ENCODE data around the gene NME7.

DNA sequence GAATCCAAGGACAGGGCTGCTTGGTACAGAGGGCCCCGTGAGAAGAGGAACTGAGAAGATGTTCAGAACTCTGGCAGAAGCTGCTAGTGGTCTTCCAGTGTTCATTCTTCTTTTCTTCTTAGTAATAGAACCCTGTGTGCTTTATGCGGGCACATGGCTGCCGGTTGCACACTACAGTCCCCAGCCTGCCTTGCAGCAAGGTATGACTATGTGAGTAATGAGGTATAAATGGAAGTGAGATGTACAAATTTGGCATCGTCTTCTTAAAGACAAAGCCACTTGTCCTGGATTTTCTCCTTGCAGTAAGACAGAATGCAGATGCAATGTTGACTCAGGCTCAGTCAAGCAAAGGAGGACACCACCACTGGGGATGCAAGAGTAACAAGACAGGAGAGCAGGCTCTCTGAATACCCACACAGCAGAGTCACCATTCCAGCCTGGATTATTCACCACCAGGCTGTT lies 276.1 kb downstream of the NME7 start:
- TF ChIP-seq, protein P1, sequence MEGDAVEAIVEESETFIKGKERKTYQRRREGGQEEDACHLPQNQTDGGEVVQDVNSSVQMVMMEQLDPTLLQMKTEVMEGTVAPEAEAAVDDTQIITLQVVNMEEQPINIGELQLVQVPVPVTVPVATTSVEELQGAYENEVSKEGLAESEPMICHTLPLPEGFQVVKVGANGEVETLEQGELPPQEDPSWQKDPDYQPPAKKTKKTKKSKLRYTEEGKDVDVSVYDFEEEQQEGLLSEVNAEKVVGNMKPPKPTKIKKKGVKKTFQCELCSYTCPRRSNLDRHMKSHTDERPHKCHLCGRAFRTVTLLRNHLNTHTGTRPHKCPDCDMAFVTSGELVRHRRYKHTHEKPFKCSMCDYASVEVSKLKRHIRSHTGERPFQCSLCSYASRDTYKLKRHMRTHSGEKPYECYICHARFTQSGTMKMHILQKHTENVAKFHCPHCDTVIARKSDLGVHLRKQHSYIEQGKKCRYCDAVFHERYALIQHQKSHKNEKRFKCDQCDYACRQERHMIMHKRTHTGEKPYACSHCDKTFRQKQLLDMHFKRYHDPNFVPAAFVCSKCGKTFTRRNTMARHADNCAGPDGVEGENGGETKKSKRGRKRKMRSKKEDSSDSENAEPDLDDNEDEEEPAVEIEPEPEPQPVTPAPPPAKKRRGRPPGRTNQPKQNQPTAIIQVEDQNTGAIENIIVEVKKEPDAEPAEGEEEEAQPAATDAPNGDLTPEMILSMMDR (IDR thresholded peaks at IDR 0.05), result no peak
- no peak for TF ChIP-seq POLR2AphosphoS5 (IDR thresholded peaks at IDR 0.05)

Data from sigmoid colon (tissue), 4 donors.